ENCODE measurements around the gene SOX5. TPM values are rescaled to one million over a fixed set of nuclear protein-coding genes. Genes with fewer than 3 reads are reported as not detected.
"Not testable (repeated sequence)": the region's sequence is repeated elsewhere in the genome, so short reads cannot be mapped to it uniquely, and the experiment has no call there.

The SOX5 gene
- total RNA-seq, 1 donor = 0.94 TPM

- Histone ChIP-seq H3K27me3 (ENCODE audit: insufficient read depth, low read length) (no peaks in the 10 kb centered on the region), H3K4me1 (ENCODE audit: insufficient read depth, low read length) (no peaks in the 10 kb centered on the region), H3K4me3 (ENCODE audit: low read length) (no peak overlapping the region), H3K9me3 (ENCODE audit: low read depth, low read length) (no peaks in the 10 kb centered on the region)
These were observed 447.2 kb downstream of the SOX5 start for GRCh38 chr12:23502259-23502658.

- H3K4me1 ChIP-seq (ENCODE audit: insufficient read depth, low read length) = no peaks in the 10 kb centered on the region
- no peaks in the 10 kb centered on the region for H3K9me3 ChIP-seq (ENCODE audit: low read depth, low read length)
- no peaks in the 10 kb centered on the region for H3K27me3 ChIP-seq (ENCODE audit: insufficient read depth, low read length)
- no peak overlapping the region for H3K4me3 ChIP-seq (ENCODE audit: low read length)
These were observed 454.0 kb downstream of the SOX5 start for GRCh38 chr12:23495472-23495871.

GRCh38 chr12:23493672-23494071 lies 455.8 kb downstream of the SOX5 start:
- Histone ChIP-seq H3K27me3 (ENCODE audit: insufficient read depth, low read length) (no peaks in the 10 kb centered on the region), H3K4me3 (ENCODE audit: low read length) (no peak overlapping the region), H3K4me1 (ENCODE audit: insufficient read depth, low read length) (no peaks in the 10 kb centered on the region), H3K9me3 (ENCODE audit: low read depth, low read length) (no peaks in the 10 kb centered on the region)

GRCh38 chr12:23491029-23491428 lies 458.4 kb downstream of the SOX5 start:
- not testable (repeated sequence) for H3K4me1 ChIP-seq (ENCODE audit: insufficient read depth, low read length); H3K9me3 ChIP-seq (ENCODE audit: low read depth, low read length); H3K27me3 ChIP-seq (ENCODE audit: insufficient read depth, low read length); H3K4me3 ChIP-seq (ENCODE audit: low read length)

GRCh38 chr12:23488130-23488529 lies 461.3 kb downstream of the SOX5 start:
- H3K4me1 ChIP-seq (ENCODE audit: insufficient read depth, low read length) = no peaks in the 10 kb centered on the region
- H3K27me3 ChIP-seq (ENCODE audit: insufficient read depth, low read length) = no peaks in the 10 kb centered on the region
- H3K9me3 ChIP-seq (ENCODE audit: low read depth, low read length) = no peaks in the 10 kb centered on the region
- H3K4me3 ChIP-seq (ENCODE audit: low read length) = no peak overlapping the region

- Histone ChIP-seq H3K4me1 (ENCODE audit: insufficient read depth, low read length) (no peaks in the 10 kb centered on the region), H3K4me3 (ENCODE audit: low read length) (no peak overlapping the region), H3K9me3 (ENCODE audit: low read depth, low read length) (peaks cover 12% of the 10 kb centered on the region), H3K27me3 (ENCODE audit: insufficient read depth, low read length) (no peaks in the 10 kb centered on the region)
These were observed 465.2 kb downstream of the SOX5 start for GRCh38 chr12:23484238-23484637.

GRCh38 chr12:23482571-23482970 lies 466.9 kb downstream of the SOX5 start:
- H3K9me3 ChIP-seq (ENCODE audit: low read depth, low read length) = peaks cover 12% of the 10 kb centered on the region

More at GRCh38 chr12:23482571-23482970, 466.9 kb downstream of the SOX5 start:
- no peaks in the 10 kb centered on the region for H3K27me3 ChIP-seq (ENCODE audit: insufficient read depth, low read length)
- H3K4me1 ChIP-seq (ENCODE audit: insufficient read depth, low read length) = no peaks in the 10 kb centered on the region
- H3K4me3 ChIP-seq (ENCODE audit: low read length) = no peak overlapping the region

Data from mononuclear cell (primary cell).